COR-L47 (cell line): ENCODE measurements around the gene TMSB15C.
"Not testable (repeated sequence)": the region's sequence is repeated elsewhere in the genome, so short reads cannot be mapped to it uniquely, and the experiment has no call there.

Experiments
- DNase-seq: peaks from one replicate; lab custom pipeline; 2025; lab: John Stamatoyannopoulos, UW

The TMSB15C gene

DNA sequence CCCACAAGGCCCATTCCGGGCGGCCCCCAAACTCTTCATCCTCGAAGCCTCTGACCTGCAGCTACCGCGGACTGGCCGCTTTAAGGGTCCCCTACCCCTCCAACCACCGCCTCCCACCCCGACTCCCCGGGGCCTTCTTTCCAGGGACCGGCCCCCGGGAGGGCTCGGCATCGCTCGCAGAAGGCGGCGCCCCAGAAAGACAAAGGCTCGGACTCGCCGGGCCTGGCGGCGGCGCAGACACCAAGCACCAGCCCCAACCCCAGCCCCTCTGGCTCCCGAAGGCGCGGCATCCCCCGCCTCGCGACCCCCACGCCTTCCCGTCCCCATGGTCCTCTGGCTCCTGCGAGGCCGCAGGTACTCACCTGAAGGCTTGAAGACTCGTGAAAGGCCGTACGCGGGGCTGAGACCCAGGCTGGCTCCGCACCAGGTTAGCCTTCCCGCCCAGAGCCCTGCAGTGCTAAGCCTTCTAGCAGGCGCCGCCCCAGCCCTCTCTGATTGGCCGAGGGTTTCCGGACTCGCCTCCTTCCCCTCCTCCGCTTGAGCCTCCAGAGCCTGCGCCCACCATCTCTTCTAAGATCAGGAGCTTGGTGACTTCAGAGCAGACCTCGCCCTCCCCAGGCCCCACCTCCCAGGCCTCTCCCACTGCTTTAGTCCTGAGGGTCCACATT is at the start of gene TMSB15C:
TMSB15C (minus strand) TSS at position 459 of the 668 bp plus-strand sequence.
- DNase-seq = not testable (repeated sequence)

DNA sequence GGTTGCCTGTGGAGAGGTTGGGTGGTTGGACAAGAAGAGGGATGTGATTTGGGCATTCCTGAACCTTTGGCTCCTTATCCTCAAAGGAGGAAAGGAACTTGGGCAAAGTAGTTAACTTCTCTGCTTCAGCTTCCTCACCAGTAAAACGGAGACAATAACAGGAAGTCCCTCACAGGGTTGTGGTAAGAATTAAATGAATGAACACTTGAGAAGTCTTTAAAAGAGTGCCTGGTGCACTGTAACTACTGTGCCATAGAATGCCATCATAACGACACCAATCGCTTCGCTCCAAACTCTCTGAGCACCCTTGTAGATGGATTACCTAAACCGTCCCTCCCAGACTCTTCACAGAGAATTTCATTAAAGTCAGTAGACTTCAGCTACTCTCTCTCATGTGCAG is 46.8 kb upstream of the TMSB15C start:
- no peak for DNase-seq

DNA sequence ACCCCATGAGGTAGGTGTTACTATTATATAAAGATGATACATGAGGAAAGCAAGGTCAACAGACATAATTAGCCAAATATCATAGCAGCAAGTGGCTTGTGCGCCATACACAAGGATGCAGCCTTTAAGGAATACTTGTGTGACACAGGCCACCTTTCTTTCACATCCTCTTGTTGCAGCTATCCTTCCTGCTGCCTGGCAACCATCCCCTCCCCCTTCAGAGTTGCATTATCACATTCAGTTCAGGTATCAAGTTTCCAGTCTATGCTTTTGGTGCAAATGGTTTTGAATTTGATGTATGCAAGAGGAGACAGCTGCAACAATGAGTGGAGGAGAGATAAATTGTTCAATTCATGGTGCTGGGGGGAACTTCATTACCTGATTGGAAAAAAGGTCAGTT is 42.7 kb upstream of the TMSB15C start:
- DNase-seq = peak; percentile 39

DNA sequence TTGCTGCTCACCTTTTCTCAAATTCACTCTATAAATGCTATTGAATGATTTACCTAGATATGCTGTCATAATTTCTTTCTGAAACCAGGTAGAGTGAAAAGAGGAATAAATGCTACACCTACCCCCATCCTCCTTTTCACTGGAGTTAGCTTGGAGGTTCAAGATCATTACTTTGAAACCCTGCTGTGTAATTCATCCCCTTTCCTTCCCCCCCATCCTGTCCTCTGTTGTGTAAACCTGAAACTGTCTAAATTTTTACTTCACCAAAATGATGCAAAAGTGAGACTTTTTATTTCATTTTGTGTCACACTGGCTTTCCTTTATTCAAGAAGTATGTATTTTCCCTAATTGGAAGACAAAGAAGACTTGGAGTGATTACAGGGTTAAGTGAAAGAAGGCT is 41.7 kb upstream of the TMSB15C start:
- no peak for DNase-seq

DNA sequence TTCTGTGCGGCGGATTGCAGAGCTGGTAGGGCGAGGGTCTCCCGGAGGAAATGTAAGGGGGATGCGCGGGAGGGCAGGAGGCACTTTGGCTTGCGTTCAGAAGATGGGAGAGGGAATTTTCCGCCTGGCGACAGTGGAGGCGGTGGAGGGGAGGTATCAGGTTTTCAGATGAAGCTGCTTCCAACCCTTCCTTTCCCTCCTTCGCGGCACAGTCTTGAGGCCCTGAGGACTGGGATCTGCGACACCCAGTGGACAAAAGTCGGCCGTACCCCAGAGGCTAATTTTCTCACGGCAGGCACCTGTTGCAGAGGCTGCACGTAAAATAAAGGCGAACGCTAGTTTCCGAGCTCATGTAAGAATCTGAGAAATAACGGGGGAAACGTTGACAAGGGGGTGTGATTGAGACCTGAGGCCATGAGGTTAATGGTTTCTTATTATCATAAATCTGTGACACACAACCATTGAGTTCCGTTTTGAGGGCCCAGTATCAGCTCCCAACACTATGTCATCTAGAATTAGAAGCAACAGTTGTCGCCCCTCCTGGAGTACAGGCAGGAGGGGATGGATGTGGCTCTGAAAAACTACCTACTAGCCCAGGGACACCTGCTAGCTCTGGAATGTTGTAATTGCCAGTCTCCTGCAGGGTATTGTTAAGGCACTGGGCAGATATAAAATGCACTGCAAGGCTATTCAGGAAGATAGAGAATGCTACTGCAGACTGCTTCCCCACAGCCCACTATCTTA is 37.4 kb upstream of the TMSB15C start:
- DNase-seq = peak; percentile 71

DNA sequence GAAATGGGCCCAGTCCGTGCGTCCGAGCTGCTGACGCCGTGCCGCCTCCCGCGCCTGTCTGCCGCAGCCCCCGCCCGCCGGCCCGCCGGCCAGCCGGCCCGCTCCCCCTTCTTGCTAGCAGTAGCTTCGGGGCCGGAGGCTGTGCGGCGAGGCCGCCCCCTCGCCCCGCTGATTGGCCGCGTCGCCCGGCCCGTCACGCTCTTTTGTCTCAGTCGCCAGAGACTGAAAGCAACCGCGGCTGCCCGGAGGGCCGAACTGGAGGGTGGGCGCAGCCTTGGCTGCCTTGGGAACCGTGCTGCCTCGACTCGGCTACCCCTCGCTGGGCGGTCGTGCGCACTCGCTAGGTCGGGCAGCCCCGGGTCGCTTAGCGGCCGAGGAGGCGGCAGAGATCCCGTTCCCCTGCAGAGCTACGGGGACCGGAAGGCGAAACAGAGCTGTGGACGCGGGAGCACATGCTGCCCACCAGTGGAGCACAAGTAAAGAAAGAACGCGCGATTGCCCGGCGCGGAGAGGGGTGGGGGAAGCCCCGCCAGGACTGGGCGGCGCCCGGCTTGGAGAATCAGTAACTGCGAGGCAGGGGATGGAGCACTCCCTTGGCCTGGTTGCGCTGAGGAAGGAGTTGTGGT is 36.4 kb upstream of the TMSB15C start, which contains the start of gene ZCCHC18:
ZCCHC18 (plus strand) TSS at position 198 of the 626 bp plus-strand sequence. CDS start 1,589 bp downstream, outside the sequence.
- peak; percentile 77 for DNase-seq

DNA sequence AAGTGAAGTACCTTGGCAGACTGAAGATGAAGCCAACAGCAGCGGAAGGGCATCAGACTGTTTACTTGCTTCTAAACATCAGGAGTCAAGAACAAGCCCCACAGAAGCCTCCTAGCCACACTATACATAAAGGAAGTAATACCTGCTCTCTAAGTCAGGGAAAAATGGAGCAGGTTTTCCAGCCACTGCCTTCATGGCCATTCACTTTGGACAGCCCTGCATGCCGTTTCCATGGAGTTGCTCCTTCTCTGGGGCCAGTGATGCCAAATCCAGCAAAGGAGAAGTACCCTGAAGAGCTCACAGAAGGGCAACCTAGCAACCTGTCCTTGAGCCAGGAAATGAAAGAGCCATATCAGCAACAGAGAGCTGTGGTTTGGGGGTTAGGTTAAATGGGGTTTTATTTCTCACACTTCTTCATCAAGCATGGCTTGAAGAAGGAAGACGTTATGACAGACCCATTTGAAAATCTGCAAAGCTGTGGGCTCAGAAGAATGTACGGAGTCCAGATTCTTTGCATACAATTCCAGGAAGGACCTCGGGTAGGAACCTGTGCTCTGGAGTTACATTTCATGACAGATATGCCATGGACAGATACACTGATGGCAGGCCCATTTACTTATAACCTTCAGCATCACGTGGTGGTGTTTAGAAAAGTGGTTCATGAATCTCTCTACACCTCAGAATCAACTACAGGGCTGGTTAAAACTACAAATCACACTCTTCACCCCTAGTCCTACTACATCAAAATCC is 34.6 kb upstream of the TMSB15C start:
- DNase-seq = not testable (repeated sequence)

DNA sequence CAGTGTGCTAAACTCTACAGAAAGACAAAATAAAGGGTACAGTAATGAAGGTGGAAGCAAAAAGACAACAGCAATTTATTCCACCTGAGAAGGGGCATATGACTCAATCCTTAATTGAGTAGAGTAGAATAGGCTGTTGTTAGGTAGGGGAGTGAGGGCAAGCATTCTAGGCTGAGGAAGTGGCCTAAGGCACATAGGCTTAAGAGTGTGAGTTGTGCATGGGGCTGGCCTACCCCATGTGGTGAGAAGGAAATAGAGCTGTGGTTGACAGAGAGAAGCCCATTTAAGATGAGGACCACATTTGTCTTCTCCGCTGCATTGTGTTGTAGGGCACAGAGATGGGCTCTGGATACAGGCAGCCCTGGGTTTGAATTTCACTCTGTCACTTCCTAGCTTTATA is 32.9 kb upstream of the TMSB15C start:
- DNase-seq = no peak

DNA sequence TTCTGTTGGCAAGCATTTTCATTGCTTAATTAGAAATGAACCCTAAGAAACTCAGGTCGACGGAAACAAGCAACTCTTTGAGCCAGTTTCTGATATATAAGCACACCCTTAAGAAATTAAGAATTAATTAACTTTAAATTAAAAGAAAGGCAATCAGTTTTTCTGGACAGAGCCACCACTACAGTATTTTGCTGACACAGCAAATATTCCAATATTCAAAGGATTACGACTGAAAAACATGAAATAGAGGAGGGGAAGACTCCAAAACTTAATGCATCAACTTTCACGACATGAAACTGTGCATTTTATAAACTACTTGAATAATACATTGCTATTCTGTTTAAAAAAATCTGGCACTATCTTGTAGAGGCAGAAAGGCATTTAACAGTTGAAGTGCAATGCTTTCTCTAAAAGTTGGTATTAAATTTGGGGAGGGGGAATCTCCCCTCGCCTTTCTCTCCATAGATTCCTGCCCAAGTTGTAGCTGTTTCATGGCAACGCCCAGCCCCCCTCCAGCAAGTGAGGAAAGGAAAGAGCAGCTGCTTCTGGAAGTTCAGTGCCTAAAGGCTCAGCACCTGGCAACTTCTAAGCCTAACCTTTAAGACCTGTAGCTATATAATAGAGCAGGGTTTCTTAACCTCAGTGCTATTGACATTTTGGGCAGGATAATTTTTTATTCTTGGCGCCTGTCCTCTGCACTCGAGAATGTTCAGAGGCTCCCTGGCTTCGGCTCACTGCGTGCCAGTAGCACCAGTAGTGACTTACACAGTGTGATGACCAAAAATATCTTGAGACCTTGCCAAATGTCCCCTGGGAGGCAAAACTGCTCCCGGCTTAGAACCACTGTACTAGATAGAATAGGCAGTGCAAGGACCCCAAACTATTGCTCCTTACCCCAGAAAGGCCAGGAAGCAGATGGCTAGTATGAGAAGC is 29.6 kb upstream of the TMSB15C start:
- no peak for DNase-seq

DNA sequence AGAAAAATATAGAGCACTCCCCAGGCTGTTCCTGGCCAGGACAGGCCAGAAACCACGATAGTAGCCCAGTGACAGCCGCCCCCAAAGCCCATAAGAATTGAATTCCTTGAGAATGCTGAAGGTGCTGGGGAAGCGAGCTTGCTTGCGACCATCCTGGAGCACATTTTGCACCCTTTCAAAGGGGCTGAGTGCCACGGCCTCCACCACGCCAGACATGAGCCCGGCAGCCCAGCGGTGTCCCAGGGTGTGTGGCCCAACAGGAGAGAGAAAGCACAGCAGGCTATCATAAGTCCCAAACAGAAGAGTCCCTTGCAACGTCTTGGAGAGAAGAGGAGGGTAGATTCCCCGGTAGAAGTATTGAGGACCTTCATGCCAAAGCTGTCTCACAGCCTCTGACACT is 28.6 kb upstream of the TMSB15C start:
- DNase-seq = no peak

DNA sequence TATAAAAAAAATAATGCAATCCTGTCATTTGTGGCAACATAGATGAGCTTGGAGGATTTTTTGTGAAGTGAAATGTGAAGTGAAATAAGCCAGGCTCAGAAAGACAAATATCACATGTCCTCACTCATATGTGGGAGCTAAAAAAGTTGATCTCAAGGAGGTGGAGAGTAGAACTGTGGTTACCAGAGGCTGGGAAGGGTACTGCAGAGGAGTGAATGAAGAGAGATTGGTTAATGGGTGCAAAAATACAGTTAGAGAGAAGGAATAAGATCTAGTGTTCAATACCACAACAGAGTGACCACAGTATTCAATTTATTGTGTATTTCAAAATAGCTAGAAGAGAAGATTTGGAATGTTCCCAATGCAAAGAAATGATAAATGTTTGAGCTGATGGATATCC is 22.9 kb upstream of the TMSB15C start:
- no peak for DNase-seq

DNA sequence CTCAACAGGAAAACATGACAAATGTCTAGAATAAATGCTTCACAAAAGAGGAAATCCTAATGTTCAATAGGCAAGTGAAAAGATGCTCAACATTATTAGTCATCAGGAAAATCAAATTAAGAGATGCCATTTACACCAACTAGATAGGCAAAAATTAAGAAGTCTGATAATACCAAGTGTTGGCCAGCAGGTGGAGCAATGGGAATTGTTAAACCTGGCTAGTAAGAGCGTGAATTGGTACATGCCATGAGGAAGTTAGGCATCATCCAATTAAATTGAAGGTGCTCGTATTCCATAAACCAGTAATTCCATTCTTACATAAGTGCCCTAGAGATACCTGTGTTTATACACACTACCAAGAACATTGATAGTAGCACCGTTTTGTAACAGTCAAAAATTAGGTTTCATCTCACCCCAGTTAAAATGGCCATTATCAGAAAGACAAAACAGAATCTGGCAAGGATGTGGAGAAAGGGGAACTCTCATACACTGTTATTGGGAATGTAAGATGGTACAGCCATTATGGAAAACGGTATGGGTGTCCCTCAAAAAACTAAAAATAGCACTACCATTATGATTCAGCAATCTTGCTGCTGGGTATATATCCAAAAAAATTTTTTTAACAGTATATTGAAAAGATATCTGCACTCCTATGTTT is 22.2 kb upstream of the TMSB15C start:
- peak; percentile 37 for DNase-seq

DNA sequence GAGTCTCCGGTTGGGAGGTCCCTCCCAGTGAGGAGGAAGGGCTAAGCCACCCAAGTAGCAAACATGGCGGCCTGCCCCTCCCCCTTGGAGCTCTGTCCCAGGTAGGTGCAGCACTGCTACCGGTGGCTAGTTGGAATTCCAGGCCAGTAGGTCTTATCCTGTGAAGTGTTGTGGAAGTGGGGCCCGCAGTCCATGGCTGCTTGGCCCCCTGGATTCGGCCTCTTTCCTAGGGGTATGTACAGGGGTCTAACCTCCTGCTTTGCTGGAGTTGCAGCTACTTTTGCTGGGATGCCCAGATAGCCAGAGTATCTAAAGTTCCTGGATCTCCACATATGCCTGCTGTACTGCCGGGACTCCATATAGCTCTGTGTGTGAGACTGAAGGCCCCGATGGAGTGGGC is 9.9 kb upstream of the TMSB15C start:
- no peak for DNase-seq

DNA sequence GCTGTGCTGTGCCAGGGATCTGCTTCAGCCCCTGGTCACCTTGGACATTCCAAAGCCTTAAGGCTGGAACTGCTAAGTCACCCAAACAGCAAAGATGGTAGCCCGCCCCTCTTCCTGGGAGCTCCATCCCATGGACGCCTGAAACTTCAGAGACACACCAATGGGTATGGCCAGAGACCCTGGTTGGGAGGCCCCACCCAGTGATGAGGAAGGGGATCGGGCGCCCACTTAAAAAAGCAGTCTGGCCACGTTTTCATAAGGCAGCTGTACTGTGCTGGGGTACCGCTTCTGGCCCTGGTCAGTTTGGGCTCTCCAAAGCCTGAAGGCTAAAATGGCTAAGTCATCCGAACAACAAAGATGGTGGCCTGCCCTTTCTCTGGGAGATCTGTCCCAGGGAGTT is 9.4 kb upstream of the TMSB15C start:
- DNase-seq = no peak

DNA sequence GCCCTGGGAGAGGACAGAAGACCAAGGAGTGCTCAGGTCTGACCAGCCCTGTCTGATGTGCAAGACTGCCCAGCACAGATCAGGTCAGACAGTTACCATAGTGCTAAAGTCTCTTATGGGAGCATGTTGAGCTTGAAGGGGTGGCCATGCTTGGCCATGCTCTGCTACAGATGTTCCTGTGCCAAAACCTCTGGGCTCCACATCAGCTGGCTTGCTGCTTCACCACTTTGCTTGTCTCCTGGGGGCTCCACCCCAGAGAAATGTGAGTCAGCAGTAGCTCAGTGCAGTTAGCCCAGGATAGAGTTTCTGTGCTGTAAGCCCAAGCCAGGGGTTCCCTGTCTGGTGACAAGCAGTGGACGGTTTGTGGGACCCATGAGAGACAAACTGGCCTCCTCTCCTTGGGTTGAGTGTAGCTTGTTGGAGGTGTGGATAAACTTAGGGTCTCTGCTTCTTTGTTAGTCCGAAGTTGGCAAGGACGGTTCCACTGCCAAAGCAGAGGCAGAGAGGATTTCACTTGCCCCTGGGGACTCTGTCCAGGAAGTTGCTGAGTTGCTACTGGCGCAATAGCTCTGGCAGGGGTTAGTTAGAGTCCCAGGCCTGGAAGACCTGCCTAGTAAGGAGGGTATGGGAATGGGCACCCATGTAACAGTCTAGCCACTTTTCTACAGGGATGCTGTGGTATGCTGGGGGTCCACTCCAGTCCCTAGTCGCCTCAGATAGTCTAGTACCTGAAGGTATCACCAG is 8.7 kb upstream of the TMSB15C start:
- DNase-seq = no peak

DNA sequence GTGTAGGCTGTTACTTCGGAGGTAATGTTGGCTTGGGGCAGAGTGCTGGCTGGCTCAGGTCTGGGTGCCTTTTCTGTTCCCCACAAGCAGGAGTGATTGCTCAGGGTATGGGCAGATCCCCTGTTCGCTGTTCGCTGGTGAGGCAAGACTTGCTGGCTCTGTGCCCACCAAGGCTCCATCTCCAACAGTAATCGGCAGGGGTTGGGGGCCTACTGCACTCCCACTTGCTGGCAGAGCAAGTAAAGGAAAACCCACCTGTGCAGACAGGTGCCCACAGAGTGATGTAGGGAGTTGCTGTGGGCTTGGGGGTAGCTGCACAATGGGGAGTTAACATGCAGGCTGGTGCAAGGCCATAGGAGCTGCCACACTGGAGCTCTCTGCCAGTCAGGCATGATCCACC is 8.0 kb upstream of the TMSB15C start:
- DNase-seq = no peak

DNA sequence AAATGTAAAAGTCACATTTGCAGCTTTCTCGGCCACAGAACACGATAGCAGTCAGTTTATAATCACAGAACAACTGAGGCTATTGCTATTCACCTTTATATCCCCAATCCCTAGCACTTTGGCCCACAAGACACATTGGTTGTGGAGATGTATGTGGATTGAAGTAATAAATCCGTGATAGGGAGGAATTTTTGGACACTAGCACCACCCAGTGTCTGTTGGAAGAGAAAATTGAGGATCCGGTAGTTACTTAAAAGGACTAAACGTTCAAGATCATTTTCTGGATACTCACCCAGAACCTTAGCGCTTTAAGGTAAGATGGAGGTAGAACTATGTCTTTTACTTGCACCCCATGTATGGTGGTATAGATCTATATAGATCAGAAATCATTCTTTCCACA is 1.8 kb upstream of the TMSB15C start:
- DNase-seq = not testable (repeated sequence)

DNA sequence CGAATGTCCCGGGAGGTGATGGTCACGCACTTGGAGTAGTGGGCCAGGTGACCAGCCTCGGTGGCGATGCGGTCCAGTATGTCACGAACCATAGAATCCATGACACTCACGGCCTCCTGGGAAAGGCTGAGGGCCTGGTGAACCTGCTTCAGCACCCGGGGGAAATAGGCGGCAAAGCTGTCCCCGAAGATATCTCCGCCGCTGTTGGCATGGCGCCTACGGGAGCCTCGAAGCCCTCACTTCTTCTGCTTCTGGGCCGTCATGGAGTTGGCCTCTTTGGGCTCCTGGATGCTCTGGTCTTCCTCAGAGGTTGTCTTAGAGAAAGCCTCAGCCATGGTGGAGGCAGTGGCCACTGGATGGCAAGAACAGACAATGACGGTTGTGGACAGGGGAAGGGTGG is 13.4 kb downstream of the TMSB15C start:
- not testable (repeated sequence) for DNase-seq

DNA sequence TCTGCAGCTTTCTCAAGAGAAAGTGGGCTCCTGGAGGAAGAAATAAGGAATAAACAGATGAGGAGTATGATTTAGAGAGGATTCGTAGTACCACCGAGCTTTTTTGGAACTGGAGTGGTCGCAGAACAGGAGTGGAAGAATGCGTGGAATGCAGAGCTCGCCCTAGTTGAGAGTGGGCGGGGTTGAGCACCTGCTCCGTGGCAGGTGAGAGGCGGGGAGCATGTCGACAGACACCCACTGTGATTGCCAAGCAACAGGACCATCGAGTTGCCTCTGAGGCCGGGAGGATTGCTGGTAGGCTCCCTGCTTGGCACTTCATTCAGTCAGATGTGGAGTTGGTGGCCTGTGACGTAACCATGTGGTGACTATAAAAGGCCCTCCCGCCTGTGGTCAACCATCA is 21.1 kb downstream of the TMSB15C start:
- DNase-seq = not testable (repeated sequence)

DNA sequence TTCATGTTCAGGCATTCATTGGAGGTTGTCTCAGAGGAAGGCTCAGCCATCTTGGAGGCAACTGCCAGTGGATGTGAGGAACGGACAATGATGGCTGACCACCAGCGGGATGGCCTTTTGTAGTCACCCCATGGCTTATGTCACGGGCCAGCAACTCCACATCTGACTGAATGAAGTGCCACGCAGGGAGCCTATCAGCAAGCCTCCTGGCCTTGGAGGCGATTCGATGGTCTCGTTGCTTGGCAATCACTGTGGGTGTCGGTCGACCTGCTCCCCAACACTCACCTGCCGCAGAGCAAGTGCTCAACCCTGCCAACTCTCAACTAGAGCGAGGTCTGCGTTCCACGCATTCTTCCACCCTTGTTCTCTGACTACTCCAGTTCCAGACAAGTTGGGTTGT is 28.9 kb downstream of the TMSB15C start:
- DNase-seq = no peak
